Loucy (cell line): ENCODE measurements around the gene TMEM131.

Source experiments
- H2AFZ ChIP-seq: fragments of 200-600 bp; sonication (generic); 2 replicates; pipeline ENCODE4 v1.6.0; 2016; ENCODE audit warnings: antibody characterized with exemption, mild to moderate bottlenecking, low read length, moderate library complexity
- H3F3A ChIP-seq: fragments of 200-600 bp; 2 replicates; pipeline ENCODE4 v1.6.0; 2016; ENCODE audit warnings: antibody characterized with exemption, low read depth, mild to moderate bottlenecking
- H3K27me3 ChIP-seq: fragments of 200-600 bp; sonication (generic); 2 replicates; pipeline ENCODE4 v1.6.1; 2014; ENCODE audit warnings: low read length, mild to moderate bottlenecking; ENCODE audit not compliant: insufficient read depth, poor library complexity, severe bottlenecking
- H3K36me3 ChIP-seq: fragments of 200-600 bp; sonication (generic); 2 replicates; pipeline ENCODE4 v1.6.1; 2016; ENCODE audit warnings: low read length; ENCODE audit not compliant: insufficient read depth
- H3K4me1 ChIP-seq: fragments of 200-600 bp; sonication (generic); 2 replicates; pipeline ENCODE4 v1.5.1; 2014; ENCODE audit warnings: low read length, mild to moderate bottlenecking; ENCODE audit not compliant: insufficient read depth, poor library complexity, severe bottlenecking
- H3K4me2 ChIP-seq: fragments of 200-600 bp; sonication (generic); 2 replicates; pipeline ENCODE4 v1.6.0; 2014; ENCODE audit warnings: antibody characterized with exemption, low read length, low read depth, mild to moderate bottlenecking; ENCODE audit not compliant: poor library complexity, severe bottlenecking
- H3K4me3 ChIP-seq: fragments of 200-600 bp; sonication (generic); 2 replicates; pipeline ENCODE4 v1.5.1; 2014; ENCODE audit warnings: low read length, mild to moderate bottlenecking, mixed read lengths; ENCODE audit not compliant: poor library complexity, severe bottlenecking
- H3K79me2 ChIP-seq: fragments of 200-600 bp; sonication (generic); 2 replicates; pipeline ENCODE4 v1.6.1; 2014; ENCODE audit warnings: low read length; ENCODE audit not compliant: insufficient read depth
- H3K9ac ChIP-seq: fragments of 200-600 bp; sonication (generic); 2 replicates; pipeline ENCODE4 v1.6.0; 2014; ENCODE audit warnings: mild to moderate bottlenecking, low read depth, low read length, moderate library complexity; ENCODE audit not compliant: poor library complexity, severe bottlenecking
- H3K9me2 ChIP-seq: fragments of 200-600 bp; sonication (generic); replicated peaks from 2 replicates; pipeline ENCODE4 v1.6.1; 2016; ENCODE audit warnings: low read depth, low read length, mixed read lengths
- H3K9me3 ChIP-seq: fragments of 200-600 bp; sonication (generic); 2 replicates; pipeline ENCODE4 v1.6.1; 2014; ENCODE audit warnings: mild to moderate bottlenecking, antibody characterized with exemption, low read length, low read depth; ENCODE audit not compliant: insufficient read depth
- H4K20me1 ChIP-seq: fragments of 200-600 bp; sonication (generic); 2 replicates; pipeline ENCODE4 v1.6.0; 2014; ENCODE audit warnings: antibody characterized with exemption, low read length, mild to moderate bottlenecking; ENCODE audit not compliant: insufficient read depth, poor library complexity, severe bottlenecking
- EZH2phosphoT487 ChIP-seq: fragments of 200-600 bp; IDR thresholded peaks from 2 replicates; pipeline ENCODE4 v1.6.1; 2018; ENCODE audit warnings: antibody characterized with exemption, mild to moderate bottlenecking, moderate library complexity, borderline replicate concordance
- TF ChIP-seq, protein P1 (sequence below): fragments of 200-600 bp; sonication (generic); conservative IDR thresholded peaks from 2 replicates; pipeline ENCODE4 v1.5.1; 2014; ENCODE audit warnings: mild to moderate bottlenecking, antibody characterized with exemption, low read length

Gene TMEM131

DNA sequence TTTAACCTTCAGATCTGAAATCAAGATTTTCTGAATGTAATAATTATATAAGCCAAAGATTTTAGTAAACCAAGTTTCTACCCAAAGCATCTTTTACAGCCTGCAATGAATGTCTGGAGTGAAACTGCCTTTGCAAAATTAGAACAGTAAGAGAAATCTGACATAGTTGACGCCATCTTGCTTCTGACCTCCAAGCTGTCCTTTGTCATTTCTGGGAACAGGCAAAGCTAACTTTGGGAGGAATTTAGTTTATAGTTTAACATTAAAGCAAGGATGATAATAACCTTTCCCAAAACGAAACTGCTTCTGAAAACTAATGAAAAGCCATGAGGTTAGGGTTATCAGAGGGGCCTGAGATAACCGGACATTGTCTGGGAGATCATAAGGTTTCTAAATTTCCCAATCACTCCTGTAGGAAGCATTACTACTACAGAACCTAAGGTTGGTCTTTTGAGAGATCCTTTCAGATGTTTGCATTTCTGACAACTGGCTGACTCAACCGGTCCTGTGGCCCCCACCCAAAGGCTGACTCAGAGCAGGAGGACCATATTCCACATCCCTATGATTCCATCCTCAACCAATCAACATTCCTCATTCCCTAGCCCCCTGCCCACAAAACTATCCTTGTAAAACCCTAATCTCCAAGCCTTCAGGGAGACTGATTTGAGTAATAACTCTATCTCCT lies 124.5 kb downstream of the TMEM131 start:
- Histone ChIP-seq H4K20me1 (peaks cover 37% of the 10 kb centered on the region), H3K4me2 (peak overlapping the region; percentile 83)

DNA sequence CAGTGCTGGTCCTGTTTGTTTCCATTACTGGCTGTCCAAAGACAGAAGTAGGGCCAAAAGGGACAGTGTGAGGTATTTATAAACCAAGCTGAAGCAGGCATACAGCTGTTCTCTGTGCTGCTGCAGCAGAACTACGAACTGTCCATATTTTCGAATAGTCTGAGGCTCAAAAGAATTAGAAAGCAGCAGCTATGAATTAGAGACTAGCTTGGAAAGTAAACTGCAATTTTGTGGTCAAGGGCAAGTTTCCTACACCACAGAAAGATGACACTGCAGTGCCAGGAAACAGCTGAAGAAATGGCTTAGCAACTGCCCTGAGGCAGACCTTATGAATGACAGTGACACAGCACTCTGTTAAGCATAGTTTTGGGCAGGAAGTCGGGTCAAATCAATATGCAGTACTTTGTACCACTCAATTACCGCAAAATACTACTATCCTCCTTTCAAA lies 125.3 kb downstream of the TMEM131 start:
- peaks cover 33% of the 10 kb centered on the region for H3K4me1 ChIP-seq
- no peaks in the 10 kb centered on the region for H3K9me2 ChIP-seq
- H4K20me1 ChIP-seq: peaks cover 37% of the 10 kb centered on the region
- no peak for TF ChIP-seq EZH2phosphoT487
- TF ChIP-seq, protein P1, sequence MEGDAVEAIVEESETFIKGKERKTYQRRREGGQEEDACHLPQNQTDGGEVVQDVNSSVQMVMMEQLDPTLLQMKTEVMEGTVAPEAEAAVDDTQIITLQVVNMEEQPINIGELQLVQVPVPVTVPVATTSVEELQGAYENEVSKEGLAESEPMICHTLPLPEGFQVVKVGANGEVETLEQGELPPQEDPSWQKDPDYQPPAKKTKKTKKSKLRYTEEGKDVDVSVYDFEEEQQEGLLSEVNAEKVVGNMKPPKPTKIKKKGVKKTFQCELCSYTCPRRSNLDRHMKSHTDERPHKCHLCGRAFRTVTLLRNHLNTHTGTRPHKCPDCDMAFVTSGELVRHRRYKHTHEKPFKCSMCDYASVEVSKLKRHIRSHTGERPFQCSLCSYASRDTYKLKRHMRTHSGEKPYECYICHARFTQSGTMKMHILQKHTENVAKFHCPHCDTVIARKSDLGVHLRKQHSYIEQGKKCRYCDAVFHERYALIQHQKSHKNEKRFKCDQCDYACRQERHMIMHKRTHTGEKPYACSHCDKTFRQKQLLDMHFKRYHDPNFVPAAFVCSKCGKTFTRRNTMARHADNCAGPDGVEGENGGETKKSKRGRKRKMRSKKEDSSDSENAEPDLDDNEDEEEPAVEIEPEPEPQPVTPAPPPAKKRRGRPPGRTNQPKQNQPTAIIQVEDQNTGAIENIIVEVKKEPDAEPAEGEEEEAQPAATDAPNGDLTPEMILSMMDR: no peak; the same call in 1 of the 2 replicates
- peak overlapping the region; percentile 58 for H3K4me3 ChIP-seq
- H2AFZ ChIP-seq: no peak overlapping the region
- peaks cover 5% of the 10 kb centered on the region; the same call in 1 of the 2 replicates for H3F3A ChIP-seq
- peak overlapping the region; percentile 18 for H3K9ac ChIP-seq
- H3K27me3 ChIP-seq: no peaks in the 10 kb centered on the region
- H3K4me2 ChIP-seq: peak overlapping the region; percentile 83
- H3K36me3 ChIP-seq: no peaks in the 10 kb centered on the region
- no peaks in the 10 kb centered on the region for H3K9me3 ChIP-seq
- 0 out of 2 replicates have a peak, but pooled peaks cover 7% of the 10 kb centered on the region for H3K79me2 ChIP-seq

More for the DNA sequence above, 124.5 kb downstream of the TMEM131 start:
- H3K9ac ChIP-seq: no peak overlapping the region
- H3K4me3 ChIP-seq: peak overlapping the region; percentile 31
- H3K9me3 ChIP-seq: no peaks in the 10 kb centered on the region
- TF ChIP-seq EZH2phosphoT487: no peak
- TF ChIP-seq, protein P1: no peak
- no peaks in the 10 kb centered on the region for H3K9me2 ChIP-seq
- H3K79me2 ChIP-seq: 0 out of 2 replicates have a peak, but pooled peaks cover 7% of the 10 kb centered on the region
- H3F3A ChIP-seq: peaks cover 5% of the 10 kb centered on the region; the same call in 1 of the 2 replicates
- no peak overlapping the region for H2AFZ ChIP-seq
- no peaks in the 10 kb centered on the region for H3K36me3 ChIP-seq
- H3K4me1 ChIP-seq: peaks cover 33% of the 10 kb centered on the region
- H3K27me3 ChIP-seq: no peaks in the 10 kb centered on the region

- H3K4me2 ChIP-seq: peak overlapping the region; percentile 83
- H3K9me3 ChIP-seq: no peaks in the 10 kb centered on the region
- H3K9ac ChIP-seq: peak overlapping the region; percentile 18
- H4K20me1 ChIP-seq: peaks cover 37% of the 10 kb centered on the region
- no peaks in the 10 kb centered on the region for H3K36me3 ChIP-seq
- H3K79me2 ChIP-seq: 0 out of 2 replicates have a peak, but pooled peaks cover 7% of the 10 kb centered on the region
- H3F3A ChIP-seq: peaks cover 5% of the 10 kb centered on the region; the same call in 1 of the 2 replicates
- H2AFZ ChIP-seq: no peak overlapping the region
- TF ChIP-seq EZH2phosphoT487: no peak
- TF ChIP-seq, protein P1: no peak
- H3K9me2 ChIP-seq: no peaks in the 10 kb centered on the region
- H3K4me1 ChIP-seq: peaks cover 33% of the 10 kb centered on the region
- peak overlapping the region; percentile 58 for H3K4me3 ChIP-seq
- H3K27me3 ChIP-seq: no peaks in the 10 kb centered on the region
Observed at GRCh38 chr2:97869722-97870346, 125.9 kb downstream of the TMEM131 start.
